HepG2 (cell line): ENCODE measurements around the gene TRAPPC12. TPM values are rescaled to one million over a fixed set of nuclear protein-coding genes. Genes with fewer than 3 reads are reported as not detected.

Experiments
- FOXK2 ChIP-seq: fragments of 450-650 bp; IDR thresholded peaks from 2 replicates; pipeline ENCODE4 v1.6.1; 2016
- IKZF4 ChIP-seq: sonication (generic); formaldehyde crosslinking; IDR thresholded peaks from 2 replicates; pipeline ENCODE4 v1.5.1; 2020; ENCODE audit warnings: borderline replicate concordance, mild to moderate bottlenecking, low read depth, missing genetic modification reagents; ENCODE audit errors: not compliant biosample characterization
- KDM4B ChIP-seq: sonication (generic); formaldehyde crosslinking; IDR thresholded peaks from 2 replicates; pipeline ENCODE4 v1.4.0; 2020; ENCODE audit warnings: missing genetic modification reagents
- KLF16 ChIP-seq, 2 experiments: sonication (generic) in 1 of 2; formaldehyde crosslinking in 1 of 2; IDR thresholded peaks; 2 replicates each; pipeline versions ENCODE4 v1.6.1 to v1.8.0; 2016 to 2023; ENCODE audit warnings: missing genetic modification reagents in 2 of 2, missing compliant biosample characterization in 1 of 2
- NBN ChIP-seq: fragments of 450-650 bp; conservative IDR thresholded peaks from 2 replicates; pipeline ENCODE4 v1.6.1; 2017
- RBFOX2 ChIP-seq: fragments of 200-400 bp; formaldehyde crosslinking; IDR thresholded peaks from 2 replicates; pipeline ENCODE4 v1.6.1; 2017; ENCODE audit warnings: low read depth, mild to moderate bottlenecking, low read length
- TRIM22 ChIP-seq: fragments of 450-650 bp; IDR thresholded peaks from 2 replicates; pipeline ENCODE4 v1.6.1; 2017
- ZBED4 ChIP-seq: sonication (generic); formaldehyde crosslinking; IDR thresholded peaks from 2 replicates; pipeline ENCODE4 v1.4.0; 2020; ENCODE audit warnings: missing genetic modification reagents, borderline replicate concordance
- ZFP91 ChIP-seq: sonication (generic); formaldehyde crosslinking; IDR thresholded peaks from 2 replicates; pipeline ENCODE4 v1.9.0; 2022; ENCODE audit warnings: missing genetic modification reagents, mild to moderate bottlenecking, borderline replicate concordance
- ZFX ChIP-seq: sonication (generic); formaldehyde crosslinking; IDR thresholded peaks from 2 replicates; pipeline ENCODE4 v1.4.0; 2020; ENCODE audit warnings: mild to moderate bottlenecking, low read depth, missing genetic modification reagents, moderate library complexity
- ZFY ChIP-seq: sonication (generic); formaldehyde crosslinking; IDR thresholded peaks from 2 replicates; pipeline ENCODE4 v1.4.0; 2020; ENCODE audit warnings: missing genetic modification reagents
- ZNF552 ChIP-seq: sonication (generic); formaldehyde crosslinking; IDR thresholded peaks from 2 replicates; pipeline ENCODE4 v1.9.0; 2022; ENCODE audit warnings: missing genetic modification reagents, mild to moderate bottlenecking, borderline replicate concordance
- ZNF704 ChIP-seq: sonication (generic); formaldehyde crosslinking; IDR thresholded peaks from 2 replicates; pipeline ENCODE4 v1.8.1; 2023; ENCODE audit warnings: mild to moderate bottlenecking, inconsistent platforms, moderate library complexity, missing genetic modification reagents, borderline replicate concordance
- ZNF878 ChIP-seq: sonication (generic); formaldehyde crosslinking; IDR thresholded peaks from 2 replicates; pipeline ENCODE4 v1.8.1; 2023; ENCODE audit warnings: mild to moderate bottlenecking, missing genetic modification reagents, moderate library complexity
- ZSCAN20 ChIP-seq: sonication (generic); formaldehyde crosslinking; IDR thresholded peaks from 2 replicates; pipeline ENCODE4 v1.4.0; 2020; ENCODE audit warnings: missing genetic modification reagents, mild to moderate bottlenecking, borderline replicate concordance
- polyA plus RNA-seq, 8 experiments: library from polyadenylated mRNA; depleted of rRNA in 3 of 8; stranded (reverse) in 7 of 8; unstranded in 1 of 8; fragments of >200 nt; fragmentation: Illumina TruSeq in 4 of 8; extraction: Trizol in 4 of 8; gene quantifications; 2 replicates each; pipeline versions ENCODE4 v1.2.1 to v1.2.3, GENCODE V29; 2011 to 2016; ENCODE audit warnings: low read depth in 4 of 8, missing spikeins in 1 of 8, mixed read lengths in 1 of 8; ENCODE audit not compliant: insufficient read depth in 1 of 8
- total RNA-seq, 5 experiments: library from RNA; depleted of rRNA; stranded (reverse); fragments of >200 nt; fragmentation: Illumina TruSeq; extraction: Trizol; gene quantifications; 2 replicates each; pipeline ENCODE4 v1.2.3, GENCODE V29; 2016; ENCODE audit warnings: low read depth in 1 of 5
- TF ChIP-seq, protein P1 (sequence below): sonication (generic); formaldehyde crosslinking; IDR thresholded peaks from 2 replicates; pipeline ENCODE4 v1.5.0; 2020; ENCODE audit warnings: missing genetic modification reagents
- TF ChIP-seq, protein P2 (sequence below): sonication (generic); formaldehyde crosslinking; IDR thresholded peaks from 2 replicates; pipeline ENCODE4 v1.8.0; 2022; ENCODE audit warnings: mild to moderate bottlenecking, missing genetic modification reagents

The TRAPPC12 gene
- total and polyA plus RNA-seq, 2 of the 13 experiments (the other 11 are each of a cell fraction or from before 2014, with no cell fraction given): 46.4 to 97.7 TPM

DNA sequence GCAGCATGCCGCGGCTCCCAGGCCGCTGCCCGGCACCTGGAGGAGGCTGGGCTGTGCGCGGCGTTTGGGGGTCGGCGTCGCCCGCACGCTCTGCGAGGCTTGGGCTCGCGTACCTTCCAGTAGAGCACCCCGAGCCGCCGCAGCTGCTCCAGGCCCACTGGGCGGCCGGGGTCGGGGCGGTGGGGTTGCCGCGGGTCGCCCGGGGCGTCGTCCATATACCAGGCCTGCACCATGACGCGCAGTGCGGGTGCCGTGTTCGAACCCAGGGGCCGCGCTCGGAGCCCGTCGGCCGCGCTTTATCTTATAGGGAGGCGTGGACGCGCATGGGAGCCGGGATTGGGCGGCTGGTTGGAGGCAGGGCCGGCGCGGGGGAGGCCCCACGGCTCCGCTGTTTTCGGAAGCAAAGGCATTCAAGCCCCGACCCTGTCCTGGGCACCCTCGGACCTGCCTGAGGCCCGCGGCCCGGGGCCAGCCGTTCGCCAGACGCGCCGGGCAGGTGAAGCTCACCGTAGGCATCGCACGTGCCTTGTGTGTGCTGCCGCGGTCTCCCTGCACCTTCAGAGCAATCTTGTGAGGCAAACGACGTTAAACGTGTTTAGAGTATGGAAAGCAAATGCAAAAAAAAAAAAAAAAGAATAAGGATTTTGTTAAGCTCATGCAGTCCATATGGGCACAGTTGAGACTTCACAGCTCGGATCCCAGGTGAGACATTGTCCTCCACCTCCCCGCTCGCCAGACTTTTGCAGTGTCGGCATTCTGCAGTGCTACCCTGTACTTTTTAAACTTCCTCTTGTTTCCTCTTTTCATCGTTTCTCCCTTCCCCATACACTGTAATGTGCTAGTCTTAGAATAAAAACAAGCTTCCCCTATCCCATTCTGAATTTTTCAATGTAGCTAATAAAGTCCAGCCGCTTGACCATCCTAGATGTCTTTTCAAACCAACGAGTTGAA is 140.0 kb downstream of the TRAPPC12 start, which contains the start of gene ADI1 (continued):
- TF ChIP-seq, protein P1, sequence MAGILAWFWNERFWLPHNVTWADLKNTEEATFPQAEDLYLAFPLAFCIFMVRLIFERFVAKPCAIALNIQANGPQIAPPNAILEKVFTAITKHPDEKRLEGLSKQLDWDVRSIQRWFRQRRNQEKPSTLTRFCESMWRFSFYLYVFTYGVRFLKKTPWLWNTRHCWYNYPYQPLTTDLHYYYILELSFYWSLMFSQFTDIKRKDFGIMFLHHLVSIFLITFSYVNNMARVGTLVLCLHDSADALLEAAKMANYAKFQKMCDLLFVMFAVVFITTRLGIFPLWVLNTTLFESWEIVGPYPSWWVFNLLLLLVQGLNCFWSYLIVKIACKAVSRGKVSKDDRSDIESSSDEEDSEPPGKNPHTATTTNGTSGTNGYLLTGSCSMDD: peak; percentile 32
- TF ChIP-seq ZFX: peak; percentile 98
- TF ChIP-seq NBN: no peak
- TF ChIP-seq IKZF4: peak; percentile 82
- TF ChIP-seq, protein P2, sequence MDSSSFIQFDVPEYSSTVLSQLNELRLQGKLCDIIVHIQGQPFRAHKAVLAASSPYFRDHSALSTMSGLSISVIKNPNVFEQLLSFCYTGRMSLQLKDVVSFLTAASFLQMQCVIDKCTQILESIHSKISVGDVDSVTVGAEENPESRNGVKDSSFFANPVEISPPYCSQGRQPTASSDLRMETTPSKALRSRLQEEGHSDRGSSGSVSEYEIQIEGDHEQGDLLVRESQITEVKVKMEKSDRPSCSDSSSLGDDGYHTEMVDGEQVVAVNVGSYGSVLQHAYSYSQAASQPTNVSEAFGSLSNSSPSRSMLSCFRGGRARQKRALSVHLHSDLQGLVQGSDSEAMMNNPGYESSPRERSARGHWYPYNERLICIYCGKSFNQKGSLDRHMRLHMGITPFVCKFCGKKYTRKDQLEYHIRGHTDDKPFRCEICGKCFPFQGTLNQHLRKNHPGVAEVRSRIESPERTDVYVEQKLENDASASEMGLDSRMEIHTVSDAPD (CRISPR knock-in tag): peak; percentile 94
- TF ChIP-seq RBFOX2: peak; percentile 99
- no peak for TF ChIP-seq TRIM22
- peak; percentile 97 for TF ChIP-seq ZFY (CRISPR knock-in tag)
- peak in 1 of 2 experiments; percentile 88; a peak in 2 of 4 replicates for TF ChIP-seq KLF16 (CRISPR knock-in tag; IDR thresholded peaks at IDR 0.05)
- peak; percentile 95 for TF ChIP-seq ZFP91 (CRISPR knock-in tag)
- TF ChIP-seq ZNF552 (CRISPR knock-in tag): peak; percentile 95
- peak; percentile 62; the same call in 1 of the 2 replicates for TF ChIP-seq ZSCAN20 (CRISPR knock-in tag)
- TF ChIP-seq KDM4B: no peak; the same call in none of the 2 replicates
- TF ChIP-seq ZBED4 (CRISPR knock-in tag): no peak
- TF ChIP-seq ZNF878 (CRISPR knock-in tag): peak; percentile 93
- no peak for TF ChIP-seq FOXK2
- TF ChIP-seq ZNF704 (CRISPR knock-in tag): peak; percentile 97
